ENCODE measurements around the gene CHST11. TPM values are rescaled to one million over a fixed set of nuclear protein-coding genes. Genes with fewer than 3 reads are reported as not detected.
"Not testable (repeated sequence)": the region's sequence is repeated elsewhere in the genome, so short reads cannot be mapped to it uniquely, and the experiment has no call there.

Gene CHST11
- polyA plus RNA-seq, 1 donor: 8.0 TPM

- no peak for DNase-seq
Observed at GRCh38 chr12:104769144-104769561, 312.4 kb downstream of the CHST11 start.

GRCh38 chr12:104772336-104772735 lies 315.6 kb downstream of the CHST11 start:
- DNase-seq: no peak

- DNase-seq: no peak
Observed at GRCh38 chr12:104775731-104776231, 319.0 kb downstream of the CHST11 start.

- DNase-seq: no peak
Observed at GRCh38 chr12:104779134-104779533, 322.4 kb downstream of the CHST11 start.

GRCh38 chr12:104782296-104782695 lies 325.5 kb downstream of the CHST11 start:
- no peak for DNase-seq

- no peak for DNase-seq
Observed at GRCh38 chr12:104784592-104784991, 327.8 kb downstream of the CHST11 start.

GRCh38 chr12:104785886-104786285 lies 329.1 kb downstream of the CHST11 start:
- DNase-seq: no peak

GRCh38 chr12:104786352-104786751 lies 329.6 kb downstream of the CHST11 start:
- DNase-seq: no peak

GRCh38 chr12:104788840-104789271 lies 332.1 kb downstream of the CHST11 start:
- DNase-seq: no peak

- peak; percentile 21 for DNase-seq
Observed at GRCh38 chr12:104790296-104791125, 333.8 kb downstream of the CHST11 start.

GRCh38 chr12:104792570-104792969 lies 335.8 kb downstream of the CHST11 start:
- DNase-seq: no peak

GRCh38 chr12:104793285-104793684 lies 336.5 kb downstream of the CHST11 start:
- DNase-seq: no peak

GRCh38 chr12:104793968-104794367 lies 337.2 kb downstream of the CHST11 start:
- DNase-seq: no peak

- DNase-seq: no peak
Observed at GRCh38 chr12:104796475-104796862, 339.7 kb downstream of the CHST11 start.

- no peak for DNase-seq
Observed at GRCh38 chr12:104799458-104799857, 342.7 kb downstream of the CHST11 start.

GRCh38 chr12:104801005-104801404 lies 344.3 kb downstream of the CHST11 start:
- no peak for DNase-seq

- no peak for DNase-seq
Observed at GRCh38 chr12:104801427-104801826, 344.7 kb downstream of the CHST11 start.

- no peak for DNase-seq
Observed at GRCh38 chr12:104802208-104802607, 345.5 kb downstream of the CHST11 start.

- DNase-seq: no peak
Observed at GRCh38 chr12:104805186-104805585, 348.4 kb downstream of the CHST11 start.

GRCh38 chr12:104806194-104806593 lies 349.4 kb downstream of the CHST11 start:
- DNase-seq: not testable (repeated sequence)

GRCh38 chr12:104809251-104809650 lies 352.5 kb downstream of the CHST11 start:
- DNase-seq: no peak

GRCh38 chr12:104809706-104810385 lies 353.1 kb downstream of the CHST11 start:
- no peak for DNase-seq
